Loucy (cell line): ENCODE data around the gene LTB.

Experiments
- EZH2phosphoT487 ChIP-seq: fragments of 200-600 bp; IDR thresholded peaks from 2 replicates; pipeline ENCODE4 v1.6.1; 2018; ENCODE audit warnings: antibody characterized with exemption, mild to moderate bottlenecking, moderate library complexity, borderline replicate concordance
- TF ChIP-seq, protein P1 (sequence below): fragments of 200-600 bp; sonication (generic); conservative IDR thresholded peaks from 2 replicates; pipeline ENCODE4 v1.5.1; 2014; ENCODE audit warnings: mild to moderate bottlenecking, antibody characterized with exemption, low read length

- TF ChIP-seq, protein P1, sequence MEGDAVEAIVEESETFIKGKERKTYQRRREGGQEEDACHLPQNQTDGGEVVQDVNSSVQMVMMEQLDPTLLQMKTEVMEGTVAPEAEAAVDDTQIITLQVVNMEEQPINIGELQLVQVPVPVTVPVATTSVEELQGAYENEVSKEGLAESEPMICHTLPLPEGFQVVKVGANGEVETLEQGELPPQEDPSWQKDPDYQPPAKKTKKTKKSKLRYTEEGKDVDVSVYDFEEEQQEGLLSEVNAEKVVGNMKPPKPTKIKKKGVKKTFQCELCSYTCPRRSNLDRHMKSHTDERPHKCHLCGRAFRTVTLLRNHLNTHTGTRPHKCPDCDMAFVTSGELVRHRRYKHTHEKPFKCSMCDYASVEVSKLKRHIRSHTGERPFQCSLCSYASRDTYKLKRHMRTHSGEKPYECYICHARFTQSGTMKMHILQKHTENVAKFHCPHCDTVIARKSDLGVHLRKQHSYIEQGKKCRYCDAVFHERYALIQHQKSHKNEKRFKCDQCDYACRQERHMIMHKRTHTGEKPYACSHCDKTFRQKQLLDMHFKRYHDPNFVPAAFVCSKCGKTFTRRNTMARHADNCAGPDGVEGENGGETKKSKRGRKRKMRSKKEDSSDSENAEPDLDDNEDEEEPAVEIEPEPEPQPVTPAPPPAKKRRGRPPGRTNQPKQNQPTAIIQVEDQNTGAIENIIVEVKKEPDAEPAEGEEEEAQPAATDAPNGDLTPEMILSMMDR: no peak
- TF ChIP-seq EZH2phosphoT487: no peak
These were observed 34.8 kb upstream of the LTB start for GRCh38 chr6:31617010-31617409.
